K562 (cell line): ENCODE results near the gene DYNLL1. TPM values are rescaled to one million over a fixed set of nuclear protein-coding genes. Genes with fewer than 3 reads are reported as not detected.
A peak's percentile ranks its signal among the peaks of the same experiment; 100 is the strongest.

Experiments
- ATAC-seq: fragments of 200-7000 bp; cut with Tn5 transposase; 3 replicates; pipeline ENCODE4 v1.9.1; 2020; ENCODE audit warnings: moderate library complexity
- BruUV-seq: library from RNA; stranded (reverse); fragments of 400-500 nt; replicated peaks from 2 replicates; lab custom pipeline; 2021; lab: Mats Ljungman, UMichigan
- CTCF ChIA-PET: fragments of 300-600 bp; formaldehyde crosslinking; extraction: SDS; loops from one replicate; lab custom pipeline; 2021; ENCODE audit warnings: low intra/inter-chr PET ratio; lab: Yijun Ruan, JAX
- POLR2A ChIA-PET: fragments of 300-600, 350-650 bp; sonication (Branson Sonifier 250); formaldehyde crosslinking; extraction: SDS; loops from one replicate; lab custom pipeline; 2021; ENCODE audit warnings: antibody characterized with exemption, inconsistent platforms; lab: Yijun Ruan, JAX
- DNase-seq, 4 experiments: peaks; one replicate each; pipeline versions ENCODE4 v3.0.0 to v3.0.0-alpha.2; 2011 to 2018; ENCODE audit warnings: low spot score in 3 of 4, mixed read lengths in 3 of 4; ENCODE audit errors: extremely low read depth in 1 of 4
- FAIRE-seq: peaks from 2 replicates; lab custom pipeline; 2011; peaks lifted over from hg19 to GRCh38; lab: Jason Lieb, UNC
- H2AFZ ChIP-seq: 2 replicates; pipeline ENCODE4 v1.6.0; 2011; ENCODE audit warnings: low read depth, low read length, control low read depth, inconsistent platforms
- H3K27ac ChIP-seq: fragments of 200-600 bp; 3 replicates; pipeline ENCODE4 v1.8.0; 2011; ENCODE audit warnings: low read depth, mild to moderate bottlenecking, control low read depth, inconsistent platforms, low read length, moderate library complexity, mixed read lengths; ENCODE audit errors: extremely low read depth
- H3K27me3 ChIP-seq, 2 experiments: fragments of 300-600 bp in 1 of 2; 2 replicates in 1 of 2; 3 replicates in 1 of 2; pipeline versions ENCODE4 v1.6.0 to v1.8.0; 2011; ENCODE audit warnings: inconsistent platforms in 2 of 2, low read length in 2 of 2, mild to moderate bottlenecking in 1 of 2, mixed read lengths in 1 of 2, moderate library complexity in 1 of 2; ENCODE audit not compliant: control insufficient read depth in 2 of 2, insufficient read depth in 2 of 2
- H3K36me3 ChIP-seq: fragments of 300-600 bp; 3 replicates; pipeline ENCODE4 v1.8.0; 2011; ENCODE audit warnings: mild to moderate bottlenecking, low read length, inconsistent platforms; ENCODE audit not compliant: control insufficient read depth, insufficient read depth
- H3K4me1 ChIP-seq, 2 experiments: fragments of 200-600 bp in 1 of 2; replicated peaks in 1 of 2; 2 replicates in 1 of 2; 3 replicates in 1 of 2; pipeline versions ENCODE4 v1.5.1 to v1.8.0; 2011; ENCODE audit warnings: inconsistent platforms in 2 of 2, low read length in 2 of 2, mild to moderate bottlenecking in 1 of 2, mixed read lengths in 1 of 2, moderate library complexity in 1 of 2; ENCODE audit not compliant: control insufficient read depth in 2 of 2, insufficient read depth in 2 of 2
- H3K4me2 ChIP-seq: 2 replicates; pipeline ENCODE4 v1.6.1; 2011; ENCODE audit warnings: low read length, control low read depth, inconsistent platforms, mixed read lengths; ENCODE audit not compliant: insufficient read depth
- H3K4me3 ChIP-seq: fragments of 200-600 bp; sonication (generic), shearing (Covaris generic); 2 replicates; pipeline ENCODE4 v1.5.1; 2016; ENCODE audit warnings: control low read depth, inconsistent platforms
- H3K79me2 ChIP-seq: fragments of 200-600 bp; 3 replicates; pipeline ENCODE4 v1.8.0; 2011; ENCODE audit warnings: low read length, inconsistent platforms; ENCODE audit not compliant: control insufficient read depth, insufficient read depth
- H3K9ac ChIP-seq, 2 experiments: 2 replicates each; pipeline versions ENCODE4 v1.6.0 to v1.6.1; 2011; ENCODE audit warnings: low read depth in 2 of 2, low read length in 2 of 2, control low read depth in 1 of 2, inconsistent platforms in 1 of 2, mild to moderate bottlenecking in 1 of 2, mixed read lengths in 1 of 2; ENCODE audit not compliant: insufficient read depth in 1 of 2
- H3K9me1 ChIP-seq: one replicate; pipeline ENCODE4 v1.6.0; 2011; ENCODE audit warnings: inconsistent platforms, mild to moderate bottlenecking, low read length, moderate library complexity; ENCODE audit not compliant: control insufficient read depth, insufficient read depth
- H3K9me3 ChIP-seq: replicated peaks from 2 replicates; pipeline ENCODE4 v1.5.1; 2011; ENCODE audit warnings: low read depth, low read length, inconsistent platforms; ENCODE audit not compliant: control insufficient read depth, insufficient read depth
- H4K20me1 ChIP-seq: replicated peaks from 2 replicates; pipeline ENCODE4 v1.6.1; 2011; ENCODE audit warnings: low read length, inconsistent platforms, mixed read lengths; ENCODE audit not compliant: control insufficient read depth, insufficient read depth
- CREB3 ChIP-seq: fragments of 450-650 bp; conservative IDR thresholded peaks from 2 replicates; pipeline ENCODE4 v1.6.1; 2016; ENCODE audit warnings: missing genetic modification characterization, low read depth, mild to moderate bottlenecking, missing compliant biosample characterization, moderate library complexity
- CTCF ChIP-seq, 3 experiments: IDR thresholded peaks in 2 of 3; conservative IDR thresholded peaks in 1 of 3; 2 replicates each; pipeline ENCODE4 v1.5.1; 2011 to 2012; ENCODE audit warnings: low read length in 3 of 3, mild to moderate bottlenecking in 3 of 3, control low read depth in 2 of 3, improper control_type of control experiment in 1 of 3, inconsistent platforms in 1 of 3, low read depth in 1 of 3, mixed read lengths in 1 of 3, moderate library complexity in 1 of 3; ENCODE audit not compliant: insufficient read depth in 2 of 3
- POLR2A ChIP-seq: fragments of 450-650 bp; conservative IDR thresholded peaks from 2 replicates; pipeline ENCODE4 v1.6.1; 2016
- RFX1 ChIP-seq: fragments of 450-650 bp; IDR thresholded peaks from 2 replicates; pipeline ENCODE4 v1.6.1; 2016; ENCODE audit warnings: mild to moderate bottlenecking, moderate library complexity
- WGBS: fragments of 100-300 bp; shearing (Covaris generic); methylation state at CpG from one replicate; pipeline ENCODE4 v1.1.6; 2016; ENCODE audit warnings: low coverage, mixed read lengths; ENCODE audit not compliant: insufficient coverage; ENCODE audit errors: missing lambda C conversion rate; 5-methylcytosine and 5-hydroxymethylcytosine counted together
- in situ Hi-C: fragments of 300-500 bp; cut with MboI; formaldehyde crosslinking; loops from 4 replicates; pipeline ENCODE4 v1.15.0; 2018; ENCODE audit warnings: inconsistent platforms, mixed read lengths
- intact Hi-C: fragments of 100-400 bp; cut with micrococcal nuclease; formaldehyde crosslinking; loops from 2 replicates; pipeline ENCODE4 v1.14.2; 2022
- polyA plus RNA-seq, 8 experiments: library from polyadenylated mRNA; depleted of rRNA in 4 of 8; stranded (reverse) in 5 of 8; unstranded in 3 of 8; fragments of >200 nt; fragmentation: Nextera tagmentation in 2 of 8; fragmentation: Illumina TruSeq in 1 of 8; extraction: Ambion mirVana in 2 of 8; extraction: Trizol in 1 of 8; gene quantifications; 2 replicates each; pipeline versions ENCODE4 v1.2.1 to v1.2.3, GENCODE V29; 2011 to 2014; ENCODE audit warnings: inconsistent platforms in 1 of 8, missing spikeins in 1 of 8
- total RNA-seq, 7 experiments: library from RNA; depleted of rRNA in 6 of 7; stranded (reverse); fragments of >200 nt in 6 of 7; fragmentation: Illumina TruSeq in 2 of 7; extraction: Trizol in 2 of 7; gene quantifications; 2 replicates each; pipeline versions ENCODE4 v1.2.1 to v1.2.3, GENCODE V29; 2011 to 2021; ENCODE audit warnings: low replicate concordance in 1 of 7

The DYNLL1 gene
- total and polyA plus RNA-seq, 9 of the 15 experiments (the other 6 are each of a cell fraction or from before 2014, with no cell fraction given), result 303 to 1,112 (median 468) TPM

- no peak for ATAC-seq
- Histone ChIP-seq H3K9me3 (0 out of 2 replicates have a peak, but pooled peaks cover 2% of the 10 kb centered on the region), H3K9me1 (no peaks in the 10 kb centered on the region), H4K20me1 (peaks cover 12% of the 10 kb centered on the region; the same call in 1 of the 2 replicates)
- FAIRE-seq, result no peak
- in situ Hi-C loops (no loop called here), intact Hi-C loops (no loop called here)
- no peak for DNase-seq
- 0 out of 2 replicates have a peak, but pooled peaks have one; percentile 21 for TF ChIP-seq POLR2A
- TF ChIP-seq CREB3, result no peak
- TF ChIP-seq, all 486 proteins: peak for 1
- no peak overlapping the region for H3K4me2 ChIP-seq
- POLR2A ChIA-PET, result interaction anchor here (0.9 to 4.6 kb wide), 5 partner anchors 9 to 39 kb away, joined by 3 to 21 read pairs (median 3); no protein-coding TSS in a partner anchor
- H3K27me3 ChIP-seq, result no peaks in the 10 kb centered on the region
- H3K36me3 ChIP-seq, result peaks cover 38% of the 10 kb centered on the region; the same call in 2 of the 3 replicates
- CTCF ChIA-PET, result no interaction called here
- H3K79me2 ChIP-seq, result peaks cover 42% of the 10 kb centered on the region
- H3K9ac ChIP-seq, result no peak overlapping the region
- no peak overlapping the region for H2AFZ ChIP-seq
- H3K4me3 ChIP-seq, result no peak overlapping the region
- no peak overlapping the region; the same call in 2 of the 3 replicates for H3K27ac ChIP-seq
- peaks cover 2 to 15% of the 10 kb centered on the region in 2 experiments; a peak in 3 of 5 replicates for H3K4me1 ChIP-seq
- BruUV-seq, result no TSS peak
- WGBS, result 70% methylated on average over 3 of the region's 3 CpGs
Measured at GRCh38 chr12:120498870-120499515, 3.1 kb downstream of the DYNLL1 start.

GRCh38 chr12:120500581-120500980 lies 4.7 kb downstream of the DYNLL1 start:
- in situ Hi-C loops, result no loop called here
- Histone ChIP-seq H3K79me2 (peaks cover 30% of the 10 kb centered on the region), H2AFZ (no peak overlapping the region), H3K27ac (no peak overlapping the region), H3K4me3 (no peak overlapping the region), H3K27me3 (no peaks in the 10 kb centered on the region), H3K9me1 (no peaks in the 10 kb centered on the region), H4K20me1 (peaks cover 12% of the 10 kb centered on the region; the same call in 1 of the 2 replicates), H3K9ac (no peak overlapping the region), H3K36me3 (peaks cover 46% of the 10 kb centered on the region; the same call in 2 of the 3 replicates), H3K4me2 (no peak overlapping the region), H3K9me3 (0 out of 2 replicates have a peak, but pooled peaks cover 2% of the 10 kb centered on the region), H3K4me1 (peaks cover 2 to 9% of the 10 kb centered on the region in 2 experiments; a peak in 2 of 5 replicates)
- no peak for DNase-seq
- no peak for ATAC-seq
- BruUV-seq, result no TSS peak
- ChIA-PET CTCF (no interaction called here), POLR2A (interaction anchor here (0.6 to 4.6 kb wide), 9 partner anchors 8 to 79 kb away, joined by 3 to 21 read pairs (median 4); partner anchors contain the start of gene COQ5)
- intact Hi-C loops, result no loop called here
- no peak for FAIRE-seq
- peak; percentile 54 for TF ChIP-seq RFX1
- no peak for TF ChIP-seq CTCF (IDR thresholded peaks at IDR 0.05 in 2 of 3, conservative IDR thresholded peaks at IDR 0.05 in 1 of 3; ENCODE audit: insufficient read depth in 2 of 3, low read depth in 1 of 3, low read length in 3 of 3)
- 82% methylated on average over 1 of the region's 1 CpG for WGBS
